ENCODE data around the gene DPP6.

DNA sequence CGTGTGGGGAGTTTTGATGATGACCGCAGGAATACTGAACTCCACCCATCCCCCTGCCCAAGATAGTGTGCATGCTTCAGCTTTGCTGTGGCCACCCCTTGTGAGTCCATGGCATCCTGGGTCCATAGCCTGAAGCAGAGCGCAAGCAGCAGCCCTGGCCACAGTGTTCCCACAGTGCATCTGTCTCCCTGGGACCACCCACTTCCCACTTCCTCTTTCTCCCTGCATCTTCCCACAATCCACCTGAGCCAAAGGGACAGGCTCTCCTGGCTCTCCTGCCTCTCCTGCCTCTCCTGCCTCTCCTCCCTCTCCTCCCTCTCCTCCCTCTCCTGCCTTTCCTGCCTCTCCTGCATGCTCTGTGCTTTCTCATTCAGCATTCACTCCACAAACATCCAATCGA lies 800.0 kb downstream of the DPP6 start:
- TF ChIP-seq, protein P1, sequence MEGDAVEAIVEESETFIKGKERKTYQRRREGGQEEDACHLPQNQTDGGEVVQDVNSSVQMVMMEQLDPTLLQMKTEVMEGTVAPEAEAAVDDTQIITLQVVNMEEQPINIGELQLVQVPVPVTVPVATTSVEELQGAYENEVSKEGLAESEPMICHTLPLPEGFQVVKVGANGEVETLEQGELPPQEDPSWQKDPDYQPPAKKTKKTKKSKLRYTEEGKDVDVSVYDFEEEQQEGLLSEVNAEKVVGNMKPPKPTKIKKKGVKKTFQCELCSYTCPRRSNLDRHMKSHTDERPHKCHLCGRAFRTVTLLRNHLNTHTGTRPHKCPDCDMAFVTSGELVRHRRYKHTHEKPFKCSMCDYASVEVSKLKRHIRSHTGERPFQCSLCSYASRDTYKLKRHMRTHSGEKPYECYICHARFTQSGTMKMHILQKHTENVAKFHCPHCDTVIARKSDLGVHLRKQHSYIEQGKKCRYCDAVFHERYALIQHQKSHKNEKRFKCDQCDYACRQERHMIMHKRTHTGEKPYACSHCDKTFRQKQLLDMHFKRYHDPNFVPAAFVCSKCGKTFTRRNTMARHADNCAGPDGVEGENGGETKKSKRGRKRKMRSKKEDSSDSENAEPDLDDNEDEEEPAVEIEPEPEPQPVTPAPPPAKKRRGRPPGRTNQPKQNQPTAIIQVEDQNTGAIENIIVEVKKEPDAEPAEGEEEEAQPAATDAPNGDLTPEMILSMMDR (conservative IDR thresholded peaks at IDR 0.05; ENCODE audit: low read depth, low read length) = no peak
- no peak for TF ChIP-seq EZH2phosphoT487 (IDR thresholded peaks at IDR 0.05; ENCODE audit: borderline replicate concordance, low read length)
